GM23338 (cell line): ENCODE data around the gene IL22RA2. TPM values are rescaled to one million over a fixed set of nuclear protein-coding genes. Genes with fewer than 3 reads are reported as not detected.

ENCODE experiments used
- ATAC-seq: fragments of 200-7000 bp; cut with Tn5 transposase; 3 replicates; pipeline ENCODE4 v1.9.1; 2020
- DNase-seq: peaks from one replicate; pipeline ENCODE4 v3.0.0-alpha.2; 2015; ENCODE audit warnings: low spot score
- H2AFZ ChIP-seq: fragments of 200-600 bp; sonication (generic); 2 replicates; pipeline ENCODE4 v1.8.0; 2016; ENCODE audit warnings: antibody characterized with exemption, mild to moderate bottlenecking, moderate library complexity
- H3F3A ChIP-seq: fragments of 200-600 bp; sonication (generic); replicated peaks from 2 replicates; pipeline ENCODE4 v1.8.0; 2017; ENCODE audit warnings: antibody characterized with exemption, mixed run types, low read depth
- H3K27ac ChIP-seq: fragments of 200-600 bp; sonication (generic); 2 replicates; pipeline ENCODE4 v1.6.1; 2016; ENCODE audit warnings: low read depth
- H3K27me3 ChIP-seq: fragments of 200-600 bp; sonication (generic); 2 replicates; pipeline ENCODE4 v1.8.0; 2016; ENCODE audit warnings: mild to moderate bottlenecking, mixed run types, moderate library complexity; ENCODE audit not compliant: insufficient read depth
- H3K36me3 ChIP-seq: fragments of 200-600 bp; sonication (generic); 2 replicates; pipeline ENCODE4 v1.8.0; 2016; ENCODE audit warnings: mild to moderate bottlenecking; ENCODE audit not compliant: insufficient read depth
- H3K4me1 ChIP-seq: fragments of 200-600 bp; sonication (generic); 2 replicates; pipeline ENCODE4 v1.8.0; 2016; ENCODE audit warnings: mild to moderate bottlenecking, moderate library complexity; ENCODE audit not compliant: insufficient read depth
- H3K4me2 ChIP-seq: fragments of 200-600 bp; sonication (generic); 2 replicates; pipeline ENCODE4 v1.7.1; 2017; ENCODE audit warnings: mixed run types
- H3K4me3 ChIP-seq: fragments of 200-600 bp; sonication (generic); 2 replicates; pipeline ENCODE4 v1.6.1; 2016; ENCODE audit warnings: mixed run types
- H3K79me2 ChIP-seq: fragments of 200-600 bp; sonication (generic); replicated peaks from 2 replicates; pipeline ENCODE4 v1.8.0; 2017; ENCODE audit warnings: mild to moderate bottlenecking; ENCODE audit not compliant: insufficient read depth
- H3K9me2 ChIP-seq: fragments of 200-600 bp; sonication (generic); 2 replicates; pipeline ENCODE4 v1.8.0; 2017; ENCODE audit not compliant: insufficient read depth
- H4K20me1 ChIP-seq: fragments of 200-600 bp; sonication (generic); replicated peaks from 2 replicates; pipeline ENCODE4 v1.8.0; 2017; ENCODE audit warnings: mild to moderate bottlenecking; ENCODE audit not compliant: insufficient read depth
- H3K27ac Mint-ChIP-seq: 2 replicates; pipeline ENCODE4 v1.8.0; 2020; ENCODE audit warnings: inconsistent platforms, mild to moderate bottlenecking, moderate library complexity, mixed read lengths
- H3K27me3 Mint-ChIP-seq: 3 replicates; pipeline ENCODE4 v1.8.0; 2022; ENCODE audit warnings: low read depth, mild to moderate bottlenecking, moderate library complexity, mixed read lengths, inconsistent platforms; ENCODE audit not compliant: insufficient read depth, poor library complexity
- H3K36me3 Mint-ChIP-seq: 3 replicates; pipeline ENCODE4 v1.8.0; 2021; ENCODE audit warnings: low read depth, mild to moderate bottlenecking, inconsistent platforms, moderate library complexity, mixed read lengths
- H3K4me1 Mint-ChIP-seq: 3 replicates; pipeline ENCODE4 v1.8.0; 2020; ENCODE audit warnings: mild to moderate bottlenecking, inconsistent platforms, mixed read lengths
- H3K4me3 Mint-ChIP-seq: 3 replicates; pipeline ENCODE4 v1.8.0; 2021; ENCODE audit warnings: moderate library complexity, mild to moderate bottlenecking, inconsistent platforms, mixed read lengths
- H3K9me3 Mint-ChIP-seq: 3 replicates; pipeline ENCODE4 v1.8.0; 2020; ENCODE audit warnings: moderate library complexity, mild to moderate bottlenecking, inconsistent platforms, mixed read lengths
- CREB1 ChIP-seq: fragments of 250-450 bp; sonication (Bioruptor Pico); IDR thresholded peaks from 2 replicates; pipeline ENCODE4 v1.5.0; 2020; ENCODE audit warnings: low read depth, mild to moderate bottlenecking, moderate library complexity
- CTCF ChIP-seq, 2 experiments: fragments of 200-600 bp in 1 of 2; sonication (generic) in 1 of 2; conservative IDR thresholded peaks; 2 replicates each; pipeline versions ENCODE4 v1.5.1 to v1.6.1; 2016 to 2017; ENCODE audit warnings: antibody characterized with exemption in 2 of 2, low read depth in 2 of 2, mild to moderate bottlenecking in 2 of 2, moderate library complexity in 1 of 2
- ETS1 ChIP-seq: IDR thresholded peaks from 2 replicates; pipeline ENCODE4 v1.6.1; 2016; ENCODE audit warnings: antibody characterized with exemption
- EZH2 ChIP-seq: fragments of 200-600 bp; sonication (generic); IDR thresholded peaks from one replicate; pipeline ENCODE4 v1.8.0; 2017; ENCODE audit warnings: antibody characterized with exemption, mild to moderate bottlenecking, low read depth; ENCODE audit not compliant: unreplicated experiment
- EZH2phosphoT487 ChIP-seq: fragments of 200-600 bp; sonication (generic); IDR thresholded peaks from one replicate; pipeline ENCODE4 v1.8.1; 2018; ENCODE audit warnings: antibody characterized with exemption; ENCODE audit not compliant: unreplicated experiment
- JUNB ChIP-seq: IDR thresholded peaks from one replicate; pipeline ENCODE4 v1.6.1; 2016; ENCODE audit warnings: antibody characterized with exemption; ENCODE audit not compliant: unreplicated experiment
- NANOG ChIP-seq: IDR thresholded peaks from 2 replicates; pipeline ENCODE4 v1.6.1; 2016; ENCODE audit warnings: antibody characterized with exemption, borderline replicate concordance
- POLR2AphosphoS5 ChIP-seq: IDR thresholded peaks from 2 replicates; pipeline ENCODE4 v1.6.1; 2016; ENCODE audit warnings: antibody characterized with exemption, low read depth
- REST ChIP-seq: IDR thresholded peaks from one replicate; pipeline ENCODE4 v1.6.1; 2018; ENCODE audit warnings: antibody characterized with exemption; ENCODE audit not compliant: unreplicated experiment
- STAT1 ChIP-seq: IDR thresholded peaks from one replicate; pipeline ENCODE4 v1.6.1; 2016; ENCODE audit warnings: antibody characterized with exemption; ENCODE audit not compliant: unreplicated experiment
- ZNF114 ChIP-seq: fragments of 250-450 bp; sonication (Bioruptor Pico); IDR thresholded peaks from 2 replicates; pipeline ENCODE4 v1.5.0; 2020; ENCODE audit warnings: mild to moderate bottlenecking, moderate library complexity
- ZNF331 ChIP-seq: fragments of 250-450 bp; sonication (Bioruptor Pico); IDR thresholded peaks from 2 replicates; pipeline ENCODE4 v1.5.0; 2020; ENCODE audit warnings: low read depth, mild to moderate bottlenecking, moderate library complexity
- ZNF462 ChIP-seq: fragments of 250-450 bp; sonication (Bioruptor Pico); IDR thresholded peaks from 2 replicates; pipeline ENCODE4 v1.5.0; 2020; ENCODE audit warnings: mild to moderate bottlenecking, moderate library complexity
- polyA plus RNA-seq: library from polyadenylated mRNA; unstranded; fragments of >200 nt; fragmentation: Nextera tagmentation; extraction: Ambion mirVana; gene quantifications from 2 replicates; pipeline ENCODE4 v1.2.1, GENCODE V29; 2016
- total RNA-seq: library from RNA; depleted of rRNA; stranded (reverse); fragments of >200 nt; shearing (Covaris generic); gene quantifications from 2 replicates; pipeline ENCODE4 v1.2.3, GENCODE V29; 2014

IL22RA2 gene
- total and polyA plus RNA-seq, 2 experiments from 2014 or later: not detected

GRCh38 chr6:137182654-137183073 lies 9.2 kb upstream of the IL22RA2 start:
- no peaks in the 10 kb centered on the region for H4K20me1 ChIP-seq
- H3K4me3 ChIP-seq: no peak overlapping the region
- no peaks in the 10 kb centered on the region for H3F3A ChIP-seq
- no peaks in the 10 kb centered on the region for H3K79me2 ChIP-seq
- no peaks in the 10 kb centered on the region for H3K27me3 ChIP-seq
- TF ChIP-seq POLR2AphosphoS5 (no peak), CREB1 (CRISPR knock-in tag) (no peak), ETS1 (no peak), STAT1 (no peak), EZH2 (no peak), EZH2phosphoT487 (no peak), NANOG (no peak), ZNF462 (CRISPR knock-in tag) (no peak), REST (no peak), ZNF114 (CRISPR knock-in tag) (no peak), ZNF331 (no peak), JUNB (no peak), CTCF (conservative IDR thresholded peaks at IDR 0.05; ENCODE audit: low read depth in 2 of 2) (no peak)
- H3K4me1 ChIP-seq: no peaks in the 10 kb centered on the region
- Mint-ChIP-seq H3K27me3 (peaks cover 3% of the 10 kb centered on the region), H3K27ac (no peak overlapping the region), H3K36me3 (peaks cover 63% of the 10 kb centered on the region), H3K4me1 (no peaks in the 10 kb centered on the region), H3K4me3 (no peak overlapping the region), H3K9me3 (peaks cover 94% of the 10 kb centered on the region)
- ATAC-seq: no peak
- no peak overlapping the region for H2AFZ ChIP-seq
- peaks cover 36% of the 10 kb centered on the region for H3K36me3 ChIP-seq
- 0 out of 2 replicates have a peak, but pooled peaks cover 3% of the 10 kb centered on the region for H3K9me2 ChIP-seq
- DNase-seq: peak; percentile 4
- H3K27ac ChIP-seq: no peak overlapping the region
- H3K4me2 ChIP-seq: no peak overlapping the region
